Measurements from ENCODE around the gene LCLAT1. TPM values are rescaled to one million over a fixed set of nuclear protein-coding genes. Genes with fewer than 3 reads are reported as not detected.

The LCLAT1 gene
- total RNA-seq, 4 donors from 2014 or later = 11.9 to 13.5 (median 12.6) TPM

GRCh38 chr2:30622452-30622851 lies 175.4 kb downstream of the LCLAT1 start:
- DNase-seq = no peak
- Histone ChIP-seq H3K27ac (no peak overlapping the region), H3K9me3 (no peaks in the 10 kb centered on the region), H3K27me3 (no peaks in the 10 kb centered on the region), H3K36me3 (no peaks in the 10 kb centered on the region), H3K4me1 (no peaks in the 10 kb centered on the region), H3K4me3 (no peak overlapping the region)
- intact Hi-C loops (cut with DNase I) = no loop called here
- TF ChIP-seq, protein P1, sequence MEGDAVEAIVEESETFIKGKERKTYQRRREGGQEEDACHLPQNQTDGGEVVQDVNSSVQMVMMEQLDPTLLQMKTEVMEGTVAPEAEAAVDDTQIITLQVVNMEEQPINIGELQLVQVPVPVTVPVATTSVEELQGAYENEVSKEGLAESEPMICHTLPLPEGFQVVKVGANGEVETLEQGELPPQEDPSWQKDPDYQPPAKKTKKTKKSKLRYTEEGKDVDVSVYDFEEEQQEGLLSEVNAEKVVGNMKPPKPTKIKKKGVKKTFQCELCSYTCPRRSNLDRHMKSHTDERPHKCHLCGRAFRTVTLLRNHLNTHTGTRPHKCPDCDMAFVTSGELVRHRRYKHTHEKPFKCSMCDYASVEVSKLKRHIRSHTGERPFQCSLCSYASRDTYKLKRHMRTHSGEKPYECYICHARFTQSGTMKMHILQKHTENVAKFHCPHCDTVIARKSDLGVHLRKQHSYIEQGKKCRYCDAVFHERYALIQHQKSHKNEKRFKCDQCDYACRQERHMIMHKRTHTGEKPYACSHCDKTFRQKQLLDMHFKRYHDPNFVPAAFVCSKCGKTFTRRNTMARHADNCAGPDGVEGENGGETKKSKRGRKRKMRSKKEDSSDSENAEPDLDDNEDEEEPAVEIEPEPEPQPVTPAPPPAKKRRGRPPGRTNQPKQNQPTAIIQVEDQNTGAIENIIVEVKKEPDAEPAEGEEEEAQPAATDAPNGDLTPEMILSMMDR (IDR thresholded peaks at IDR 0.05) = no peak
- no peak for TF ChIP-seq POLR2A (IDR thresholded peaks at IDR 0.05)
- WGBS, 2 donors = 100% methylated on average over 2 of the region's 4 CpGs; no CpG with 5 or more reads in 1 of the 2 donors

DNA sequence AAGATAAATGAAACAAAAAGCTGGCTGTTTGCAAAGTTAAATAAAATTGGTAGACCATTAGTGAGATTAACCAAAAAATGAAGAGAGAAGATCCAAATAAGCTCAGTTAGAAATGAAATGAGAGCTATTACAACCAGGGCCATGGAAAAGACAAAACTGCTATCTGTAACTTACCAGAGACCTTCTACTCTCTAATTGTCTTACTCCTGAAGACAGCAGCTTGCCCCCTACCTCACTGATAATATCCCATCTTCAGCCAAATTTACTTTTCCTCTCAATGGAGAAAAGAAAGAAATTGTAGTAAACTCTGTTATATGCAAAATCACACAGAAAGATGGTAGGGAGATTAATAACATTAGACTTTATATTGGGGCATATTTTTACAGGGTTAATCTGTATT lies 178.2 kb downstream of the LCLAT1 start:
- Histone ChIP-seq H3K36me3 (no peaks in the 10 kb centered on the region), H3K9me3 (no peaks in the 10 kb centered on the region), H3K27me3 (no peaks in the 10 kb centered on the region), H3K4me3 (no peak overlapping the region), H3K4me1 (no peaks in the 10 kb centered on the region), H3K27ac (no peak overlapping the region)
- TF ChIP-seq, protein P1 (IDR thresholded peaks at IDR 0.05) = no peak
- no peak for TF ChIP-seq POLR2A (IDR thresholded peaks at IDR 0.05)
- intact Hi-C loops (cut with DNase I) = no loop called here
- DNase-seq = no peak

GRCh38 chr2:30625701-30626100 lies 178.7 kb downstream of the LCLAT1 start:
- TF ChIP-seq, protein P1 (IDR thresholded peaks at IDR 0.05) = no peak
- no peak for TF ChIP-seq POLR2A (IDR thresholded peaks at IDR 0.05)
- H3K9me3 ChIP-seq = no peaks in the 10 kb centered on the region
- H3K27me3 ChIP-seq = no peaks in the 10 kb centered on the region
- H3K36me3 ChIP-seq = no peaks in the 10 kb centered on the region
- no peak for DNase-seq
- WGBS, 2 donors = 75 to 78% methylated on average over 3 of the region's 3 CpGs
- no peaks in the 10 kb centered on the region for H3K4me1 ChIP-seq
- no peak overlapping the region for H3K27ac ChIP-seq
- intact Hi-C loops (cut with DNase I) = no loop called here
- H3K4me3 ChIP-seq = no peak overlapping the region

DNA sequence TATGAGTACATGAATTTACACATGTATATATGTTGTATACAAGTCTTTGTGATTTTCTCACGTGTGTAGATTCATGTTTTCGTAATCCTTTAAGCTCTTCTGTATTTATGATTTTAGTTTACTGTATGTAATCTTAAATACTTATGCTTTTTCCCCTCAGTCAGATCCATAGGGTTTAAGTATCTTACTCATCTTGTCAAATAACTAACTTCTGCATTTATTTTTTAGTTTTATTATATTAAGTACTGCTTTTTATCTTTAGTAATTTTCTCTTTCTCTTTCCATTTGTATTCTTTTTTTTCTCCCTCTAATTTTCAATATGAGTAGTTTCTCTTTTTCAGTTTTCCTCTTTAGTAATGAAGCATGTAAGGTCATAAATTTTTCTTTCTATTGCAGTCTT lies 179.4 kb downstream of the LCLAT1 start:
- Histone ChIP-seq H3K27ac (no peak overlapping the region), H3K9me3 (no peaks in the 10 kb centered on the region), H3K4me1 (no peaks in the 10 kb centered on the region), H3K4me3 (no peak overlapping the region), H3K36me3 (no peaks in the 10 kb centered on the region), H3K27me3 (no peaks in the 10 kb centered on the region)
- TF ChIP-seq, protein P1 (IDR thresholded peaks at IDR 0.05) = no peak
- TF ChIP-seq POLR2A (IDR thresholded peaks at IDR 0.05) = no peak
- intact Hi-C loops (cut with DNase I) = no loop called here
- WGBS, 2 donors = 79% methylated on average over 2 of the region's 2 CpGs
- no peak for DNase-seq

GRCh38 chr2:30627151-30627550 lies 180.1 kb downstream of the LCLAT1 start:
- Histone ChIP-seq H3K4me3 (no peak overlapping the region), H3K4me1 (no peaks in the 10 kb centered on the region), H3K27ac (no peak overlapping the region), H3K9me3 (no peaks in the 10 kb centered on the region), H3K27me3 (no peaks in the 10 kb centered on the region), H3K36me3 (no peaks in the 10 kb centered on the region)
- no peak for DNase-seq
- no peak for TF ChIP-seq POLR2A (IDR thresholded peaks at IDR 0.05)
- TF ChIP-seq, protein P1 (IDR thresholded peaks at IDR 0.05) = no peak
- intact Hi-C loops (cut with DNase I) = no loop called here
- 93 to 98% methylated on average over 8 of the region's 8 CpGs for whole genome bisulfite sequencing, 2 donors

All from esophagus squamous epithelium (tissue), 5 donors.